SH-SY5Y (cell line): ENCODE results near the gene CDR2.

Experiments used
- GATA2 ChIP-seq: IDR thresholded peaks from 2 replicates; pipeline ENCODE4 v1.6.1; 2011; ENCODE audit warnings: mild to moderate bottlenecking, low read depth, low read length
- GATA3 ChIP-seq: IDR thresholded peaks from 2 replicates; pipeline ENCODE4 v1.6.1; 2011; ENCODE audit warnings: low read depth, mild to moderate bottlenecking, low read length, moderate library complexity

DNA sequence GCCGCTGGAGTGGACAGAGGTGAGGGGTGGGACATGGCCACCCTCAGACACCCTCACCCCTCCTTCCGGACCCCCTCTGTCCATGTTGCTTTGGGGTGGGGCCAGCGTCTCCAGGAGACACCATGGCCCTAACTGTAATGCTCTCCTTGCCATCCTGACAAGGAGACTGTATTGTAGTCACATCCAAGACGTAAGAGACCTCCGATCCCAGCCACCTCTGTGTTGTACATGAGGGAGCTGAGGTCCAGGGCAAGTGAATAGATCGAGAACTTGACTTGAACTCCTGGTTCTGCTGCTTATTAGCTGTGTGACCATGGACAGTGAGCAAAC lies 47.0 kb downstream of the CDR2 start:
- no peak for TF ChIP-seq GATA2
- TF ChIP-seq GATA3, result no peak
